Peyer's patch (tissue), 4 donors: Measurements from ENCODE around the gene SMC3. TPM values are rescaled to one million over a fixed set of nuclear protein-coding genes. Genes with fewer than 3 reads are reported as not detected.
A peak's percentile ranks its signal among the peaks of the same experiment; 100 is the strongest.

Source experiments
- DNase-seq, 3 donors: peaks; one replicate each; pipeline ENCODE4 v3.0.0-alpha.2; 2017 to 2019
- H3K27ac ChIP-seq, 4 donors: fragments of 200-600 bp; sonication (generic); one replicate each; pipeline ENCODE4 v1.5.1; 2016 to 2019
- H3K27me3 ChIP-seq, 2 donors: fragments of 200-600 bp; sonication (generic); one replicate each; pipeline ENCODE4 v1.5.1; 2019
- H3K36me3 ChIP-seq, 3 donors: fragments of 200-600 bp; sonication (generic); one replicate each; pipeline ENCODE4 v1.5.1; 2016 to 2019
- H3K4me1 ChIP-seq, 4 donors: fragments of 200-600 bp; sonication (generic); one replicate each; pipeline ENCODE4 v1.5.1; 2016 to 2019
- H3K4me3 ChIP-seq, 4 donors: fragments of 200-600 bp; sonication (generic); 1 replicate in 3 of 4; 2 replicates in 1 of 4; pipeline ENCODE4 v1.5.1; 2016 to 2019; ENCODE audit warnings: mild to moderate bottlenecking in 1 of 4
- H3K9me3 ChIP-seq, 4 donors: fragments of 200-600 bp; sonication (generic); one replicate each; pipeline ENCODE4 v1.5.1; 2016 to 2019; ENCODE audit warnings: mild to moderate bottlenecking in 1 of 4
- POLR2A ChIP-seq, 2 donors: fragments of 450-650 bp; IDR thresholded peaks; one replicate each; pipeline ENCODE4 v1.5.1; 2017; ENCODE audit warnings: antibody characterized with exemption in 2 of 2, mild to moderate bottlenecking in 2 of 2, moderate library complexity in 2 of 2
- small RNA-seq, 2 donors: library from RNA; depleted of rRNA; stranded (forward); fragments of <200 nt; gene quantifications; one replicate each; pipeline ENCODE3, GENCODE V24; 2016
- total RNA-seq, 4 donors: library from RNA; depleted of rRNA; stranded (reverse); fragments of >200 nt; gene quantifications; one replicate each; pipeline ENCODE4 v1.1.0, GENCODE V29; 2016
- TF ChIP-seq, protein P1 (sequence below), 6 experiments: fragments of 450-650 bp in 4 of 6; fragments of 200-600 bp in 2 of 6; sonication (generic) in 1 of 6; IDR thresholded peaks; one replicate each; pipeline ENCODE4 v1.5.1; 2017 to 2019; ENCODE audit warnings: antibody characterized with exemption in 6 of 6, mild to moderate bottlenecking in 3 of 6, moderate library complexity in 1 of 6

Gene SMC3
- total RNA-seq, 4 donors from 2014 or later: 21.9 to 37.1 (median 33.0) TPM

- H3K36me3 ChIP-seq: no peaks in the 10 kb centered on the region
- H3K27ac ChIP-seq: no peak overlapping the region
- peaks cover 0 to 10% of the 10 kb centered on the region in 2 donors for H3K27me3 ChIP-seq
- H3K4me3 ChIP-seq: no peak overlapping the region
- DNase-seq: no peak
- no peaks in the 10 kb centered on the region for H3K9me3 ChIP-seq
- H3K4me1 ChIP-seq: peaks cover 0 to 6% (median 0%) of the 10 kb centered on the region in 4 donors
- TF ChIP-seq, protein P1, sequence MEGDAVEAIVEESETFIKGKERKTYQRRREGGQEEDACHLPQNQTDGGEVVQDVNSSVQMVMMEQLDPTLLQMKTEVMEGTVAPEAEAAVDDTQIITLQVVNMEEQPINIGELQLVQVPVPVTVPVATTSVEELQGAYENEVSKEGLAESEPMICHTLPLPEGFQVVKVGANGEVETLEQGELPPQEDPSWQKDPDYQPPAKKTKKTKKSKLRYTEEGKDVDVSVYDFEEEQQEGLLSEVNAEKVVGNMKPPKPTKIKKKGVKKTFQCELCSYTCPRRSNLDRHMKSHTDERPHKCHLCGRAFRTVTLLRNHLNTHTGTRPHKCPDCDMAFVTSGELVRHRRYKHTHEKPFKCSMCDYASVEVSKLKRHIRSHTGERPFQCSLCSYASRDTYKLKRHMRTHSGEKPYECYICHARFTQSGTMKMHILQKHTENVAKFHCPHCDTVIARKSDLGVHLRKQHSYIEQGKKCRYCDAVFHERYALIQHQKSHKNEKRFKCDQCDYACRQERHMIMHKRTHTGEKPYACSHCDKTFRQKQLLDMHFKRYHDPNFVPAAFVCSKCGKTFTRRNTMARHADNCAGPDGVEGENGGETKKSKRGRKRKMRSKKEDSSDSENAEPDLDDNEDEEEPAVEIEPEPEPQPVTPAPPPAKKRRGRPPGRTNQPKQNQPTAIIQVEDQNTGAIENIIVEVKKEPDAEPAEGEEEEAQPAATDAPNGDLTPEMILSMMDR (IDR thresholded peaks at IDR 0.05): no peak
- TF ChIP-seq POLR2A (IDR thresholded peaks at IDR 0.05): no peak
Measured at GRCh38 chr10:110649347-110650264, 82.1 kb downstream of the SMC3 start.

- no peaks in the 10 kb centered on the region for H3K4me1 ChIP-seq
- no peak overlapping the region for H3K4me3 ChIP-seq
- TF ChIP-seq POLR2A (IDR thresholded peaks at IDR 0.05): no peak
- TF ChIP-seq, protein P1 (IDR thresholded peaks at IDR 0.05): no peak
- H3K27me3 ChIP-seq: peaks cover 0 to 3% of the 10 kb centered on the region in 2 donors
- H3K36me3 ChIP-seq: no peaks in the 10 kb centered on the region
- H3K9me3 ChIP-seq: no peaks in the 10 kb centered on the region
- no peak overlapping the region for H3K27ac ChIP-seq
- DNase-seq: no peak
Measured at GRCh38 chr10:110650265-110650668, 82.8 kb downstream of the SMC3 start.

DNA sequence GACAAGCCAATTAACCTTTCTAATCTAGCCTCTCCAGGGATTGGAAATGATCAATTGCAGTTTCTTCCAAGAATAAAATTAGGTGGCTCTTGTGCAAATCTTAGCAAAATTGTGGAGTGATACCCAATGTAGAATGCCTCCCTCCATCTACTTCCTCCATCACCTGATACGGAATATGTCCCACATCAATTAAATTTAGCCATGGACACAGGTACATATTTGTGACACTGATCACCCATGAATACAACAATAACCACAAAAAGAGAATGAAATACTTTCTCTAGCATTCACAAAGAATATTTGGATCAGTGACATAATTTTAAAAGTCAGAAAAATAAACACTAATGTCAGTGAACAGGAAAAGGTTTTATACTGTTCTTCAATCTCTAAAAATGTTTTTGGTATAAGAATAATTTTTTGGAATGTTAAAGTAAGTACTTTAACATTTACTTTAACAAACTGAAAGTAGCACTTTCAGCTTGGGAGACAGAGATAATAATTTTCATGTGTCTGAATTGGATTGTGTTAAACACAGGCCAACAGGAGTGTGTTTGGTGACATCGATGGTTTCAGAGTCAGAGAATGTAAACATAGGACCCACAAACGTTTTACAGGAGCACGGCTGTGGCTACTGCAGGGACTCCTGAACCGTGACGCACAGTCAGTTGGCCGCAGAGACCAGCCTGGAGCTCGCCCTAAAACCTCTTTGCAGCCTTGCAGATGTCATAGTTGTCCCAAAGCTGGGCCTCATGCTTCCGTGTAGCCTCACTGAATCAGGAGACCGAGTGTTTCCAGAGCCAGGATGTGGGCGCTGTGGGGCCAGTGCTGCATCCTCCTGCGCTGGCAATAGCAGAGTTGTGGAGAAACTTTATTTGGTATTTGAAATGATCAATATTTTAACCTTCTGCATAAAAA, 83.8 kb downstream of the SMC3 start:
- H3K4me1 ChIP-seq: no peaks in the 10 kb centered on the region

GRCh38 chr10:110652475-110653118, 85.1 kb downstream of the SMC3 start:
- Histone ChIP-seq H3K4me3 (no peak overlapping the region), H3K36me3 (no peaks in the 10 kb centered on the region), H3K9me3 (no peaks in the 10 kb centered on the region), H3K27me3 (no peaks in the 10 kb centered on the region), H3K4me1 (no peaks in the 10 kb centered on the region), H3K27ac (no peak overlapping the region)
- DNase-seq: no peak
- TF ChIP-seq, protein P1 (IDR thresholded peaks at IDR 0.05): no peak
- TF ChIP-seq POLR2A (IDR thresholded peaks at IDR 0.05): no peak

More for the DNA sequence above, 83.8 kb downstream of the SMC3 start:
- Histone ChIP-seq H3K27me3 (no peaks in the 10 kb centered on the region), H3K9me3 (no peaks in the 10 kb centered on the region), H3K27ac (peak overlapping the region in 1 of 4 donors; percentile 4), H3K4me3 (no peak overlapping the region), H3K36me3 (no peaks in the 10 kb centered on the region)
- peak in 1 of 3 donors; percentile 57 for DNase-seq
- TF ChIP-seq, protein P1 (IDR thresholded peaks at IDR 0.05): no peak
- TF ChIP-seq POLR2A (IDR thresholded peaks at IDR 0.05): no peak

Small RNAs within 50 kb of the gene (small RNA-seq; reads per million reads assigned to genes)
- 0 reads per million in 2 donors for gene RF00019

Other genes starting within 250 kb of the SMC3 start
- 10 to 100 TPM; 22.1 to 33.8 (median 26.3) TPM for gene DUSP5, start 69.8 kb upstream of the SMC3 start, total RNA-seq
- gene RBM20, start 76.6 kb downstream of the SMC3 start, total RNA-seq: 1 to 10 TPM in 3 of 4 donors, under 1 TPM in 1; 0.80 to 4.1 (median 1.2) TPM